GM12878 (cell line): ENCODE data around the gene GPC6. TPM values are rescaled to one million over a fixed set of nuclear protein-coding genes. Genes with fewer than 3 reads are reported as not detected.

ENCODE experiments used
- ATAC-seq: fragments of 200-7000 bp; cut with Tn5 transposase; 3 replicates; pipeline ENCODE4 v1.9.1; 2020; ENCODE audit warnings: mild to moderate bottlenecking, moderate library complexity
- BruUV-seq: library from RNA; stranded (reverse); fragments of 400-500 nt; replicated peaks from 2 replicates; lab custom pipeline; 2021; lab: Mats Ljungman, UMichigan
- CTCF ChIA-PET: fragments of 300-600 bp; sonication (Branson Sonifier 250); formaldehyde crosslinking; extraction: SDS; loops from one replicate; lab custom pipeline; 2021; ENCODE audit warnings: inconsistent platforms; lab: Yijun Ruan, JAX
- POLR2A ChIA-PET: fragments of 350-600 bp; formaldehyde crosslinking; extraction: SDS; loops from one replicate; lab custom pipeline; 2021; ENCODE audit warnings: inconsistent platforms; lab: Charles Lee
- RAD21 ChIA-PET: fragments of 300-600 bp; sonication (Branson Sonifier 250); formaldehyde crosslinking; loops from one replicate; lab custom pipeline; 2023; ENCODE audit warnings: antibody characterized with exemption; ENCODE audit not compliant: unreplicated experiment; lab: Charles Lee
- SMC1A ChIA-PET: fragments of 300-600 bp; sonication (Branson Sonifier 250); formaldehyde crosslinking; loops from one replicate; lab custom pipeline; 2023; ENCODE audit not compliant: unreplicated experiment, uncharacterized antibody; lab: Charles Lee
- DNase-seq: peaks from one replicate; pipeline ENCODE4 v3.0.0-alpha.2; 2011; ENCODE audit warnings: low read depth, low spot score
- FAIRE-seq: peaks from 3 replicates; lab custom pipeline; 2011; peaks lifted over from hg19 to GRCh38; lab: Jason Lieb, UNC
- H2AFZ ChIP-seq: 2 replicates; pipeline ENCODE4 v1.6.0; 2011; ENCODE audit warnings: low read depth, low read length, control low read depth; ENCODE audit not compliant: control insufficient read depth
- H3K27ac ChIP-seq: 2 replicates; pipeline ENCODE4 v1.5.1; 2011; ENCODE audit warnings: control low read depth; ENCODE audit not compliant: control insufficient read depth, insufficient read depth
- H3K27me3 ChIP-seq, 2 experiments: replicated peaks in 1 of 2; 2 replicates each; pipeline versions ENCODE4 v1.6.0 to v1.6.1; 2011; ENCODE audit warnings: low read length in 1 of 2; ENCODE audit not compliant: control insufficient read depth in 2 of 2, insufficient read depth in 2 of 2
- H3K36me3 ChIP-seq, 2 experiments: 2 replicates each; pipeline ENCODE4 v1.5.1; 2011; ENCODE audit warnings: low read length in 1 of 2; ENCODE audit not compliant: control insufficient read depth in 2 of 2, insufficient read depth in 2 of 2
- H3K4me1 ChIP-seq: 2 replicates; pipeline ENCODE4 v1.6.1; 2011; ENCODE audit warnings: mild to moderate bottlenecking, low read length, moderate library complexity, mixed read lengths; ENCODE audit not compliant: control insufficient read depth, insufficient read depth
- H3K4me2 ChIP-seq: 2 replicates; pipeline ENCODE4 v1.6.0; 2011; ENCODE audit warnings: control low read depth; ENCODE audit not compliant: control insufficient read depth, insufficient read depth
- H3K4me3 ChIP-seq: fragments of 200-600 bp; sonication (generic); 2 replicates; pipeline ENCODE4 v1.5.1; 2016
- H3K79me2 ChIP-seq: 2 replicates; pipeline ENCODE4 v1.6.0; 2011; ENCODE audit warnings: low read length; ENCODE audit not compliant: control insufficient read depth, insufficient read depth
- H3K9ac ChIP-seq: 2 replicates; pipeline ENCODE4 v1.8.0; 2011; ENCODE audit warnings: low read length, control low read depth, mixed read lengths; ENCODE audit not compliant: control insufficient read depth, insufficient read depth
- H3K9me3 ChIP-seq: replicated peaks from 3 replicates; pipeline ENCODE4 v1.5.1; 2011; ENCODE audit warnings: mild to moderate bottlenecking, low read length; ENCODE audit not compliant: control insufficient read depth, insufficient read depth
- H4K20me1 ChIP-seq: 2 replicates; pipeline ENCODE4 v1.6.0; 2011; ENCODE audit not compliant: control insufficient read depth, insufficient read depth
- CBFB ChIP-seq: IDR thresholded peaks from 2 replicates; pipeline ENCODE4 v1.6.1; 2016; ENCODE audit warnings: antibody characterized with exemption, low read depth
- CEBPB ChIP-seq, 2 experiments: fragments of 150-350 bp in 1 of 2; IDR thresholded peaks; 2 replicates each; pipeline ENCODE4 v1.6.1; 2012 to 2014; ENCODE audit warnings: low read depth in 2 of 2, low read length in 2 of 2, borderline replicate concordance in 1 of 2, inconsistent platforms in 1 of 2
- MYB ChIP-seq: fragments of 150-350 bp; IDR thresholded peaks from 2 replicates; pipeline ENCODE4 v1.6.1; 2014; ENCODE audit warnings: mild to moderate bottlenecking, low read depth, low read length, borderline replicate concordance
- PAX5 ChIP-seq: IDR thresholded peaks from 2 replicates; pipeline ENCODE4 v1.6.1; 2011; ENCODE audit warnings: low read depth, low read length, borderline replicate concordance
- RCOR1 ChIP-seq: conservative IDR thresholded peaks from 2 replicates; pipeline ENCODE4 v1.6.1; 2012; ENCODE audit warnings: low read depth, low read length, improper control_type of control experiment
- WGBS: methylation state at CpG from one replicate; pipeline ENCODE4 v1.1.6; 2016; ENCODE audit warnings: low lambda C conversion rate; ENCODE audit not compliant: insufficient replicate concordance, insufficient coverage; ENCODE audit errors: missing lambda C conversion rate; 5-methylcytosine and 5-hydroxymethylcytosine counted together
- in situ Hi-C: fragments of 300-500 bp; cut with MboI; formaldehyde crosslinking; loops from 9 replicates; pipeline ENCODE4 v1.14.3; 2018; ENCODE audit warnings: mixed read lengths
- intact Hi-C: fragments of 100-400 bp; cut with micrococcal nuclease; formaldehyde crosslinking; loops from one replicate; pipeline ENCODE4 v1.14.2; 2022; ENCODE audit not compliant: unreplicated experiment
- polyA plus RNA-seq, 11 experiments: library from polyadenylated mRNA; depleted of rRNA in 4 of 11; unstranded in 6 of 11; stranded (reverse) in 5 of 11; fragments of >200 nt; fragmentation: Nextera tagmentation in 4 of 11; fragmentation: Illumina TruSeq in 1 of 11; extraction: Ambion mirVana in 4 of 11; extraction: Trizol in 1 of 11; gene quantifications; 1 replicate in 1 of 11; 2 replicates in 10 of 11; pipeline versions ENCODE4 v1.2.1 to v1.2.3, GENCODE V29; 2011 to 2016; ENCODE audit warnings: inconsistent platforms in 2 of 11, missing spikeins in 2 of 11, low read depth in 1 of 11
- total RNA-seq, 4 experiments: library from RNA; depleted of rRNA in 3 of 4; stranded (reverse); fragments of >200 nt in 3 of 4; fragmentation: Illumina TruSeq in 1 of 4; extraction: Trizol in 1 of 4; gene quantifications; 2 replicates each; pipeline versions ENCODE4 v1.2.1 to v1.2.3, GENCODE V29; 2013 to 2021
- TF ChIP-seq, protein P1 (sequence below): fragments of 450-650 bp; IDR thresholded peaks from 2 replicates; pipeline ENCODE4 v1.6.1; 2018; ENCODE audit warnings: borderline replicate concordance, mild to moderate bottlenecking; ENCODE audit not compliant: partially characterized antibody
- TF ChIP-seq, protein P2 (sequence below): IDR thresholded peaks from 2 replicates; pipeline ENCODE4 v1.6.1; 2011; ENCODE audit warnings: borderline replicate concordance, low read depth, mild to moderate bottlenecking, moderate library complexity, low read length; ENCODE audit not compliant: insufficient read depth, poor library complexity, severe bottlenecking

Gene GPC6
- total and polyA plus RNA-seq, 10 of the 15 experiments (the other 5 are each of a cell fraction or from before 2014, with no cell fraction given) = 0.03 to 0.04 (median 0.03) TPM; not detected in 7

DNA sequence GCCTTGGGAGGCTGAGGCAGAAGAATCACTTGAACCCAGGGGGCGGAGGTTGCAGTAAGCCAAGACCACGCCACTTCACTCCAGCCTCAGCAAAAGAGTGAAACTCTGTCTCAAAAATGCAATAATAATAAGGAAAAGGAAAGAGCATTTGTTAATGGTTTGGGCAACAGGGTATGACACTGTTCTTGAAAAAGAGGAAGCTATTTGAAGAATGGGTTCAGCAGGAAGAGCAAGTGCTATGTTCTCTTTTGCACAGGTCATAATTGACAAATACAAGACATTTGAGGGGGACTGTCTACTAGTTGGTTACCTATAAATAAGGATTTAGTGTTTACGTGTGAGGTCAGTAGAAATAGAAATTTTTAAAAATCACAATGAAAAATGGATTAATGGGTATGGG is 1034.6 kb downstream of the GPC6 start:
- TF ChIP-seq, protein P1, sequence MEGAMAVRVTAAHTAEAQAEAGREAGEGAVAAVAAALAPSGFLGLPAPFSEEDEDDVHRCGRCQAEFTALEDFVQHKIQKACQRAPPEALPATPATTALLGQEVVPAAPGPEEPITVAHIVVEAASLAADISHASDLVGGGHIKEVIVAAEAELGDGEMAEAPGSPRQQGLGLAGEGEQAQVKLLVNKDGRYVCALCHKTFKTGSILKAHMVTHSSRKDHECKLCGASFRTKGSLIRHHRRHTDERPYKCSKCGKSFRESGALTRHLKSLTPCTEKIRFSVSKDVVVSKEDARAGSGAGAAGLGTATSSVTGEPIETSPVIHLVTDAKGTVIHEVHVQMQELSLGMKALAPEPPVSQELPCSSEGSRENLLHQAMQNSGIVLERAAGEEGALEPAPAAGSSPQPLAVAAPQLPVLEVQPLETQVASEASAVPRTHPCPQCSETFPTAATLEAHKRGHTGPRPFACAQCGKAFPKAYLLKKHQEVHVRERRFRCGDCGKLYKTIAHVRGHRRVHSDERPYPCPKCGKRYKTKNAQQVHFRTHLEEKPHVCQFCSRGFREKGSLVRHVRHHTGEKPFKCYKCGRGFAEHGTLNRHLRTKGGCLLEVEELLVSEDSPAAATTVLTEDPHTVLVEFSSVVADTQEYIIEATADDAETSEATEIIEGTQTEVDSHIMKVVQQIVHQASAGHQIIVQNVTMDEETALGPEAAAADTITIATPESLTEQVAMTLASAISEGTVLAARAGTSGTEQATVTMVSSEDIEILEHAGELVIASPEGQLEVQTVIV = no peak
- no peak for TF ChIP-seq MYB
- TF ChIP-seq, protein P2, sequence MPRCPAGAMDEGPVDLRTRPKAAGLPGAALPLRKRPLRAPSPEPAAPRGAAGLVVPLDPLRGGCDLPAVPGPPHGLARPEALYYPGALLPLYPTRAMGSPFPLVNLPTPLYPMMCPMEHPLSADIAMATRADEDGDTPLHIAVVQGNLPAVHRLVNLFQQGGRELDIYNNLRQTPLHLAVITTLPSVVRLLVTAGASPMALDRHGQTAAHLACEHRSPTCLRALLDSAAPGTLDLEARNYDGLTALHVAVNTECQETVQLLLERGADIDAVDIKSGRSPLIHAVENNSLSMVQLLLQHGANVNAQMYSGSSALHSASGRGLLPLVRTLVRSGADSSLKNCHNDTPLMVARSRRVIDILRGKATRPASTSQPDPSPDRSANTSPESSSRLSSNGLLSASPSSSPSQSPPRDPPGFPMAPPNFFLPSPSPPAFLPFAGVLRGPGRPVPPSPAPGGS = no peak
- TF ChIP-seq RCOR1 = no peak
- no peak for TF ChIP-seq PAX5
- no peak for TF ChIP-seq CBFB
- TF ChIP-seq CEBPB (IDR thresholded peaks at IDR 0.05; ENCODE audit: borderline replicate concordance in 1 of 2, low read depth in 2 of 2, low read length in 2 of 2) = no peak
- CTCF ChIA-PET = no interaction called here
- no peak overlapping the region for H2AFZ ChIP-seq
- H3K9ac ChIP-seq = no peak overlapping the region
- BruUV-seq = no TSS peak
- H3K4me1 ChIP-seq = no peaks in the 10 kb centered on the region
- 19% methylated on average over 3 of the region's 3 CpGs for WGBS
- H3K79me2 ChIP-seq = no peaks in the 10 kb centered on the region
- POLR2A ChIA-PET = no interaction called here
- H3K9me3 ChIP-seq = no peaks in the 10 kb centered on the region
- intact Hi-C loops (no loop called here), in situ Hi-C loops (no loop called here)
- no peaks in the 10 kb centered on the region for H3K27me3 ChIP-seq
- no peaks in the 10 kb centered on the region for H3K36me3 ChIP-seq
- FAIRE-seq (no peak), ATAC-seq (no peak), DNase-seq (no peak)
- H3K27ac ChIP-seq = no peak overlapping the region
- no peaks in the 10 kb centered on the region for H4K20me1 ChIP-seq
- no peak overlapping the region for H3K4me3 ChIP-seq
- SMC1A ChIA-PET = no interaction called here
- RAD21 ChIA-PET = no interaction called here
- no peak overlapping the region for H3K4me2 ChIP-seq
